Stomach (tissue), 4 donors: ENCODE measurements around the gene CYFIP1.

Source experiments
- POLR2AphosphoS5 ChIP-seq, 3 donors: sonication (generic); formaldehyde crosslinking; IDR thresholded peaks; one replicate each; pipeline ENCODE4 v1.6.1; 2016; ENCODE audit warnings: antibody characterized with exemption in 3 of 3
- TF ChIP-seq, protein P1 (sequence below), 7 experiments: fragments of 450-650 bp in 4 of 7; fragments of 200-600 bp in 3 of 7; sonication (generic) in 3 of 7; IDR thresholded peaks; one replicate each; pipeline ENCODE4 v1.5.1; 2016 to 2019; ENCODE audit warnings: antibody characterized with exemption in 7 of 7, control low read depth in 2 of 7, mild to moderate bottlenecking in 1 of 7

- TF ChIP-seq, protein P1, sequence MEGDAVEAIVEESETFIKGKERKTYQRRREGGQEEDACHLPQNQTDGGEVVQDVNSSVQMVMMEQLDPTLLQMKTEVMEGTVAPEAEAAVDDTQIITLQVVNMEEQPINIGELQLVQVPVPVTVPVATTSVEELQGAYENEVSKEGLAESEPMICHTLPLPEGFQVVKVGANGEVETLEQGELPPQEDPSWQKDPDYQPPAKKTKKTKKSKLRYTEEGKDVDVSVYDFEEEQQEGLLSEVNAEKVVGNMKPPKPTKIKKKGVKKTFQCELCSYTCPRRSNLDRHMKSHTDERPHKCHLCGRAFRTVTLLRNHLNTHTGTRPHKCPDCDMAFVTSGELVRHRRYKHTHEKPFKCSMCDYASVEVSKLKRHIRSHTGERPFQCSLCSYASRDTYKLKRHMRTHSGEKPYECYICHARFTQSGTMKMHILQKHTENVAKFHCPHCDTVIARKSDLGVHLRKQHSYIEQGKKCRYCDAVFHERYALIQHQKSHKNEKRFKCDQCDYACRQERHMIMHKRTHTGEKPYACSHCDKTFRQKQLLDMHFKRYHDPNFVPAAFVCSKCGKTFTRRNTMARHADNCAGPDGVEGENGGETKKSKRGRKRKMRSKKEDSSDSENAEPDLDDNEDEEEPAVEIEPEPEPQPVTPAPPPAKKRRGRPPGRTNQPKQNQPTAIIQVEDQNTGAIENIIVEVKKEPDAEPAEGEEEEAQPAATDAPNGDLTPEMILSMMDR (IDR thresholded peaks at IDR 0.05): no peak
- TF ChIP-seq POLR2AphosphoS5 (IDR thresholded peaks at IDR 0.05): no peak
These were observed 63.4 kb downstream of the CYFIP1 start for GRCh38 chr15:22916606-22917350.
